ENCODE results near the gene ZNF333.
"Not testable (repeated sequence)": the region's sequence is repeated elsewhere in the genome, so short reads cannot be mapped to it uniquely, and the experiment has no call there.

Gene ZNF333

DNA sequence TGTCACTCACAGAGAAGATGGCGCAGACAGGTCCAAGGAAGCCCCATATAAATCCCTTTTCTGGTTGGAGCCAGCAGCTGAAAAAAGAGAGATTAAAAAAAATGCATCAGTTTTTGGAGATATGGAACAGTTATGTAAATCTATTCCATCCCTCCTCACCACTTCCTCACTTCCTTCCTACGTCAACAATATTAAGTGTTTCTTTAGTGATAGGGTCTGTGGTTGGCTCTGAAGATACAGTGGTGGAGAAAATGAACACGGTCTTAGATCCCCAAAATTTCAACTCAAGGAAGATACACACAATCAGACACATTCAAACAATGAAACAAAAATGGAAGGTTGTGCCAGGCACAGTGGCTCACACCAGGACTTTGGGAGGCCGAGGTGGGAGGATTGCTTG, 57.0 kb downstream of the ZNF333 start:
- H3K27ac ChIP-seq: no peak overlapping the region
- no peak for TF ChIP-seq CTCF (IDR thresholded peaks at IDR 0.05)
- no peak for TF ChIP-seq ZFX (IDR thresholded peaks at IDR 0.05; ENCODE audit: borderline replicate concordance)

DNA sequence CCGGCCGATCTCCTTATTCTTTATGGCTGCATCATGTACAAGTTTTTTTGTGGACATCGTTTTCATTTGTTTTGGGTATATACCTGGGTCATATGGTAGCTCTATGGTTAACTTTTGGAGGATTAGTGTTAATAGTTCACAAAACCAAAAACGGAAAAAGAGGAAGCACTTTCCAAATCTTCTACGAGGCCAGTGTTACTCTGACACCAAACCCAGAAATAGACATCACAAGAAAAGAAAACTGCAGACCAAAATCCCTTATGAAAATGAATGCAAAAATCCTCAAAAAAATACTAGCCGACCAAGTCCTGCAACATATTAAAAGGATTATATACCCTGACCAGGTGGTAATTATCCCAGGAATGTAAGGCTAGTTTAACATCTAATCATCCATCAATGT, 58.8 kb downstream of the ZNF333 start:
- no peak overlapping the region for H3K27ac ChIP-seq
- TF ChIP-seq ZFX (IDR thresholded peaks at IDR 0.05; ENCODE audit: borderline replicate concordance) (no peak), CTCF (IDR thresholded peaks at IDR 0.05) (no peak)

DNA sequence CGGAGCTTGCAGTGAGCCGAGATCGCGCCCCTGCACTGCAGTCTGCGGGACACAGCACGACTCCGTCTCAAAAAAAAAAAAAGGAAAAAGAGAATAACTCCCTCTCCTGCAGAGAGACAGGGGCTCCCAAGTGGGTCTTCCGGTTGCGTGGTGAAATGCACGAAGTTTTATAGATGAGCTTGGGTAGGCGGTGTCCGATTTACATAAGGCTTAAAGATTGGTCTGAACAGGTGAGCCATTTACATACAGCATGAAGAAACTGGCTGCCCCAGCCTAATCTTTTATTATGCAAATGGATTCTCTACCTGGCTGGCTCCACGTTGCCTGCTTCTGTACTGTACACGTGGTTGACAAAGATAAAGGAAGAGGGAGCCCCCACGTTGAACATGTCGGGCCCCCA, 69.0 kb downstream of the ZNF333 start:
- H3K27ac ChIP-seq: no peak overlapping the region
- TF ChIP-seq ZFX (IDR thresholded peaks at IDR 0.05; ENCODE audit: borderline replicate concordance) (no peak), CTCF (IDR thresholded peaks at IDR 0.05) (no peak)

DNA sequence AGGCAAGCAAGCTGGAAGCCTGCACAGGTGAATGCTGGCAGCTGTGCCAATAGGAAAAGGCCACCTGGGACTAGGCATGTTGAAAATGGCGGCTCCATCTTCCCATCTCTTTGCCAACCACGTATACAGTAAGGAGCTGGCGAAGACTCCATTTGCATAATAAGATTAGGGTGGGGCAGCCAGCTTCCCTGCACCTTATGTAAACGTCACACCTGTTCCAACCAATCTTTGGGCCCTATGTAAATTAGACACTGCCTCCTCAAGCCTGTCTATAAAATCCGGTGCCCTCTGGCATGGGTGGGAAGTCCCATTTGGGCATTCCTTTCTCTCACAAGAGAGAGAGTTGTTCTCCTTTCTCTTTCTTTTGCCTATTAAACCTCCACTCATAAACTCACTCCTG, 71.8 kb downstream of the ZNF333 start:
- TF ChIP-seq ZFX (IDR thresholded peaks at IDR 0.05; ENCODE audit: borderline replicate concordance): no peak
- no peak for TF ChIP-seq CTCF (IDR thresholded peaks at IDR 0.05)
- no peak overlapping the region for H3K27ac ChIP-seq

- H3K27ac ChIP-seq: no peak overlapping the region
- TF ChIP-seq ZFX (IDR thresholded peaks at IDR 0.05; ENCODE audit: borderline replicate concordance): no peak
- no peak for TF ChIP-seq CTCF (IDR thresholded peaks at IDR 0.05)
Observed at GRCh38 chr19:14762111-14762510, 72.3 kb downstream of the ZNF333 start.

GRCh38 chr19:14763497-14764145, 73.8 kb downstream of the ZNF333 start:
- no peak for TF ChIP-seq ZFX (IDR thresholded peaks at IDR 0.05; ENCODE audit: borderline replicate concordance)
- TF ChIP-seq CTCF (IDR thresholded peaks at IDR 0.05): no peak
- H3K27ac ChIP-seq: no peak overlapping the region

DNA sequence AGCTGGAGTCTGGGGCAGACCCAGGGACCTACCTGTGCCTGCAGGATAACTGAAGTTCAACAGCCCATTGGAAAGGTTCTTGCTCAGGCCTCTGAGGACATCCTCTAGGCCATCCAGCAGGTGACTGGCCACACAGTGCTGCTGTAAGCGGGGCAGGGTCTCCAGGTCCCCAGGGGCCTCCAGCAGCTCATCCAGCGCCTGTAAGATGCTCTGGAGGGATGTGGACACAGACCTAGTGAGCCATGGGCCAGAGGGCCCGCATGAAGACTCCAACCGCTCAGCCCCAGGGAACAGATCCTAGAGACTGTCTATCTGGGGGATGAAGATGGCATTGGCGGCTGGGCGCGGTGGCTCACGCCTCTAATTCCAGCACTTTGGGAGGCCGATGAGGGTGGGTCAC, 74.6 kb downstream of the ZNF333 start:
- TF ChIP-seq ZFX (IDR thresholded peaks at IDR 0.05; ENCODE audit: borderline replicate concordance): no peak
- TF ChIP-seq CTCF (IDR thresholded peaks at IDR 0.05): no peak
- no peak overlapping the region for H3K27ac ChIP-seq

DNA sequence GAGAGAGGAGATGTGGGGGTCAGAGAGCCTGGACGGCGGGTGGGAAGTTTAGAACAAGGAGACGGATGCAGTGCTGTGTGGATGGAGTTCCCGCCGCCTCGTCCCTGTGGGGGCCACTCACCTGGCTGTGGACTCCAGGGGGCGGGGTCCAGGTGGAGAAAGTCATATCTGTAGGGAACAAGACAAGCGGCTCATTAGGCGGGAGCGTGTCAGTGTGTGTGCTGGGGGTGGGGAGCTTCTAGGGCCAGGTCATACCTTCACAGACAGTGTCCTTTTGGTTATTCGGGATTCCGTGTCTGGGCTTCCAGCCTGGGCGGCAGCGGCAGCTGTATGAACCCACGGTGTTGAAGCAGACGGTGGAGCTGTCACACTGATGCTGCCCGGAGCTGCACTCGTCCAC, 75.6 kb downstream of the ZNF333 start:
- not testable (repeated sequence) for H3K27ac ChIP-seq

DNA sequence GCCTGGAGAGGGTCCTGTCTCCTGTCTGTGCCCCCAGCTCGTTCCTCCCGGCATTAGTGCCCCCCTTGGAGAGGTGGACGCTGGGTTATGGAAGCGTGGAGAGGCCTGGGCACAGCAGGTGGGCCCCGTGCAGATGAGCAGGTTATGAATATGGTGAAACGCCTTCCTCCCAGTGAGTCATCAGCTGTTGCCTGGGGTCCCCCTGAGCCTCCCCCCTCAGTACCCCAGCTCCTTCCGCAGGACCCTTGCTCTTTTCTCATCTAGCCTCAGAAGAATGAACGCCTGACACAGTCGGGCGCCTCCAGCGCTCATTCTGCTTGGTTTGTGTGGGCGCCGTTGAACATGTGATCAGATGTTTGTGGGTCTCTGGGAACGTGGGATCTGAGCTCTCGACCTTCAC, 76.0 kb downstream of the ZNF333 start:
- H3K27ac ChIP-seq: not testable (repeated sequence)

All from 22Rv1 (cell line).